ENCODE measurements around the gene ADAM10.

GRCh38 chr15:58565619-58566018 lies 183.9 kb downstream of the ADAM10 start:
- TF ChIP-seq CTCF (IDR thresholded peaks at IDR 0.05; ENCODE audit: low read length) = no peak
- no peak for TF ChIP-seq EZH2 (IDR thresholded peaks at IDR 0.05; ENCODE audit: borderline replicate concordance, low read length)

Data from OCI-LY1 (cell line).